ENCODE data around the gene ATXN1.

ATXN1 gene

GRCh38 chr6:16585805-16586204 is 175.5 kb downstream of the ATXN1 start:
- Histone ChIP-seq H3K9me3 (ENCODE audit: control insufficient read depth, low read length) (no peaks in the 10 kb centered on the region), H2AFZ (no peak overlapping the region), H3K9ac (no peak overlapping the region), H3K27ac (no peak overlapping the region), H3K4me3 (ENCODE audit: low read depth, low read length) (no peak overlapping the region), H3K79me2 (no peaks in the 10 kb centered on the region), H3K4me2 (ENCODE audit: low read length) (no peak overlapping the region), H3K27me3 (ENCODE audit: control insufficient read depth, insufficient read depth, low read length) (no peaks in the 10 kb centered on the region), H3K36me3 (ENCODE audit: control insufficient read depth, insufficient read depth, low read length) (no peaks in the 10 kb centered on the region), H3K4me1 (no peaks in the 10 kb centered on the region)
- TF ChIP-seq CTCF (IDR thresholded peaks at IDR 0.05) = no peak

- H3K4me1 ChIP-seq = no peaks in the 10 kb centered on the region
- H2AFZ ChIP-seq = no peak overlapping the region
- no peaks in the 10 kb centered on the region for H3K36me3 ChIP-seq (ENCODE audit: control insufficient read depth, insufficient read depth, low read length)
- TF ChIP-seq CTCF (IDR thresholded peaks at IDR 0.05) = no peak
- H3K27ac ChIP-seq = no peak overlapping the region
- H3K9me3 ChIP-seq (ENCODE audit: control insufficient read depth, low read length) = no peaks in the 10 kb centered on the region
- H3K79me2 ChIP-seq = no peaks in the 10 kb centered on the region
- no peak overlapping the region for H3K4me2 ChIP-seq (ENCODE audit: low read length)
- H3K27me3 ChIP-seq (ENCODE audit: control insufficient read depth, insufficient read depth, low read length) = no peaks in the 10 kb centered on the region
- H3K9ac ChIP-seq = no peak overlapping the region
- no peak overlapping the region for H3K4me3 ChIP-seq (ENCODE audit: low read depth, low read length)
Measured at GRCh38 chr6:16583144-16583762, 178.0 kb downstream of the ATXN1 start.

GRCh38 chr6:16582446-16583143 is 178.7 kb downstream of the ATXN1 start:
- TF ChIP-seq CTCF (IDR thresholded peaks at IDR 0.05) = no peak
- Histone ChIP-seq H2AFZ (no peak overlapping the region), H3K9me3 (ENCODE audit: control insufficient read depth, low read length) (no peaks in the 10 kb centered on the region), H3K4me3 (ENCODE audit: low read depth, low read length) (no peak overlapping the region), H3K9ac (no peak overlapping the region), H3K27ac (no peak overlapping the region), H3K4me2 (ENCODE audit: low read length) (no peak overlapping the region), H3K27me3 (ENCODE audit: control insufficient read depth, insufficient read depth, low read length) (no peaks in the 10 kb centered on the region), H3K79me2 (no peaks in the 10 kb centered on the region), H3K4me1 (no peaks in the 10 kb centered on the region), H3K36me3 (ENCODE audit: control insufficient read depth, insufficient read depth, low read length) (no peaks in the 10 kb centered on the region)

DNA sequence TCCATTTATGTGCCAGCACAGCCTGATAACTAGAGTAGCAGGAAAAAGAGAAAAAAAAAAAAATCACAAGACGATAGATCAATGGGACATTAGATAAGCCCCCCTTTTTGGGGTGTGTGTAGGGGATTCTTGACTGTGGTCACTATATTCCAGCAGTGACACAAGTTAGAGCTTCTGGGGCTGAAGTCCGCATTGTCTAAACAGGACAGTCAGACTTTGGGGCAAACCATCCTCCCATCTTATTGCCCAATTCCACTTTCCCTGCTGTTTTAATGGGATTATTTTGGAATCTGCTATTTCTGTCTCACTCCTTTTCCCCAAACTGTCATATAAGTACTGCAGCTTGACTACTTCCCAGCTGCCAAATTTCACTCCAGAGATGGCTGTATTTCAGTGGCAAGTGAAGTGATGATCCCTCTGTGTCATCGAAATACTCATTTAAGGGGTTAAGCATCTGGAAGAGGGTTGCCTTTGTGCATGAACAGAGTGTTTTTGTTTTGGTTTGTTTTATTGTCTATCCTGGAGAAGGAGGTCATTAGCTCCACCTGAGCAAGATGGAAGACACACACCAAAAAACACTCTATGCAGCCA is 182.5 kb downstream of the ATXN1 start:
- Histone ChIP-seq H2AFZ (no peak overlapping the region), H3K9ac (no peak overlapping the region), H3K27ac (no peak overlapping the region), H3K36me3 (ENCODE audit: control insufficient read depth, insufficient read depth, low read length) (no peaks in the 10 kb centered on the region), H3K27me3 (ENCODE audit: control insufficient read depth, insufficient read depth, low read length) (no peaks in the 10 kb centered on the region), H3K4me1 (no peaks in the 10 kb centered on the region), H3K4me3 (ENCODE audit: low read depth, low read length) (no peak overlapping the region), H3K9me3 (ENCODE audit: control insufficient read depth, low read length) (no peaks in the 10 kb centered on the region), H3K4me2 (ENCODE audit: low read length) (no peak overlapping the region), H3K79me2 (no peaks in the 10 kb centered on the region)
- no peak for TF ChIP-seq CTCF (IDR thresholded peaks at IDR 0.05)
